ENCODE measurements around the gene CHST8.

DNA sequence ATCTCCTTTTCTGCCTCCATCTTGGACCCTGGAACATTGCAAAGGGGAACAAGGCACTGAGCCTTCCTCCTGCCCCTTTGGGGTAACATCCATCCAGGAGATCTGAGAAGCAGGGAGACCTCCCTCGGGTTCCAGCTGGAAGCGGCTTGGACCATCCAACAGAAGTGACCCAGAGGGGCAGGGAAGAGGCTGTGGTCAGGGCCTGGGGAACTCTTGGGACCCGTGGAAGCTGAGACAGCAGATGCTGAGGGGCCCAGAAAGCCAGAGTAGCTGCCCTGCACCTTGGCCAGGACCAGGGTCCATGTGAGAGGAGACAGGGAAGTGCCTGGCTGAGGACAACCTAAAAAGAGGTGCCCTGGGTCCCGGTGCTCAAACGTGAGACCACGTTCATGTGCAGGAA is 153.0 kb downstream of the CHST8 start:
- no peak for TF ChIP-seq HMGXB4 (CRISPR knock-in tag; IDR thresholded peaks at IDR 0.05; ENCODE audit: borderline replicate concordance)
- TF ChIP-seq CTCF (IDR thresholded peaks at IDR 0.05): no peak
- no peak for TF ChIP-seq HOXA7 (CRISPR knock-in tag; IDR thresholded peaks at IDR 0.05)
- TF ChIP-seq MAZ (IDR thresholded peaks at IDR 0.05; ENCODE audit: borderline replicate concordance, low read depth, low read length): no peak
- no peak for TF ChIP-seq POLR2A (IDR thresholded peaks at IDR 0.05; ENCODE audit: low read length)
- no peak for TF ChIP-seq SMC3 (IDR thresholded peaks at IDR 0.05)
- TF ChIP-seq CHD4 (IDR thresholded peaks at IDR 0.05; ENCODE audit: borderline replicate concordance): no peak
- TF ChIP-seq EP300 (IDR thresholded peaks at IDR 0.05): no peak
- TF ChIP-seq, protein P1, sequence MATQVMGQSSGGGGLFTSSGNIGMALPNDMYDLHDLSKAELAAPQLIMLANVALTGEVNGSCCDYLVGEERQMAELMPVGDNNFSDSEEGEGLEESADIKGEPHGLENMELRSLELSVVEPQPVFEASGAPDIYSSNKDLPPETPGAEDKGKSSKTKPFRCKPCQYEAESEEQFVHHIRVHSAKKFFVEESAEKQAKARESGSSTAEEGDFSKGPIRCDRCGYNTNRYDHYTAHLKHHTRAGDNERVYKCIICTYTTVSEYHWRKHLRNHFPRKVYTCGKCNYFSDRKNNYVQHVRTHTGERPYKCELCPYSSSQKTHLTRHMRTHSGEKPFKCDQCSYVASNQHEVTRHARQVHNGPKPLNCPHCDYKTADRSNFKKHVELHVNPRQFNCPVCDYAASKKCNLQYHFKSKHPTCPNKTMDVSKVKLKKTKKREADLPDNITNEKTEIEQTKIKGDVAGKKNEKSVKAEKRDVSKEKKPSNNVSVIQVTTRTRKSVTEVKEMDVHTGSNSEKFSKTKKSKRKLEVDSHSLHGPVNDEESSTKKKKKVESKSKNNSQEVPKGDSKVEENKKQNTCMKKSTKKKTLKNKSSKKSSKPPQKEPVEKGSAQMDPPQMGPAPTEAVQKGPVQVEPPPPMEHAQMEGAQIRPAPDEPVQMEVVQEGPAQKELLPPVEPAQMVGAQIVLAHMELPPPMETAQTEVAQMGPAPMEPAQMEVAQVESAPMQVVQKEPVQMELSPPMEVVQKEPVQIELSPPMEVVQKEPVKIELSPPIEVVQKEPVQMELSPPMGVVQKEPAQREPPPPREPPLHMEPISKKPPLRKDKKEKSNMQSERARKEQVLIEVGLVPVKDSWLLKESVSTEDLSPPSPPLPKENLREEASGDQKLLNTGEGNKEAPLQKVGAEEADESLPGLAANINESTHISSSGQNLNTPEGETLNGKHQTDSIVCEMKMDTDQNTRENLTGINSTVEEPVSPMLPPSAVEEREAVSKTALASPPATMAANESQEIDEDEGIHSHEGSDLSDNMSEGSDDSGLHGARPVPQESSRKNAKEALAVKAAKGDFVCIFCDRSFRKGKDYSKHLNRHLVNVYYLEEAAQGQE (IDR thresholded peaks at IDR 0.05): no peak
